HepG2 (cell line): ENCODE measurements around the gene PIGA. TPM values are rescaled to one million over a fixed set of nuclear protein-coding genes. Genes with fewer than 3 reads are reported as not detected.

Source experiments
- DR1 ChIP-seq: sonication (generic); formaldehyde crosslinking; IDR thresholded peaks from 2 replicates; pipeline ENCODE4 v1.8.0; 2021; ENCODE audit warnings: mild to moderate bottlenecking, missing genetic modification reagents, inconsistent platforms
- KDM6A ChIP-seq: IDR thresholded peaks from 2 replicates; pipeline ENCODE4 v1.6.1; 2016; ENCODE audit warnings: low read depth
- PBX2 ChIP-seq: IDR thresholded peaks from 2 replicates; pipeline ENCODE4 v1.6.1; 2016; ENCODE audit warnings: control low read depth
- REL ChIP-seq: sonication (generic); formaldehyde crosslinking; conservative IDR thresholded peaks from 2 replicates; pipeline ENCODE4 v1.8.0; 2022; ENCODE audit warnings: mild to moderate bottlenecking, missing genetic modification reagents, moderate library complexity
- REST ChIP-seq, 2 experiments: IDR thresholded peaks; 2 replicates each; pipeline ENCODE4 v1.6.1; 2011 to 2012; ENCODE audit warnings: low read length in 2 of 2, borderline replicate concordance in 1 of 2, low read depth in 1 of 2, mild to moderate bottlenecking in 1 of 2, moderate library complexity in 1 of 2
- TFAP4 ChIP-seq: sonication (generic); IDR thresholded peaks from 2 replicates; pipeline ENCODE4 v1.6.1; 2016; ENCODE audit warnings: low read depth, borderline replicate concordance
- ZBTB34 ChIP-seq: sonication (generic); formaldehyde crosslinking; IDR thresholded peaks from 2 replicates; pipeline ENCODE4 v1.8.0; 2022; ENCODE audit warnings: mild to moderate bottlenecking, missing genetic modification reagents
- ZNF7 ChIP-seq: IDR thresholded peaks from 2 replicates; pipeline ENCODE4 v1.6.1; 2016; ENCODE audit warnings: missing biosample characterization, missing genetic modification reagents
- polyA plus RNA-seq, 8 experiments: library from polyadenylated mRNA; depleted of rRNA in 3 of 8; stranded (reverse) in 7 of 8; unstranded in 1 of 8; fragments of >200 nt; fragmentation: Illumina TruSeq in 4 of 8; extraction: Trizol in 4 of 8; gene quantifications; 2 replicates each; pipeline versions ENCODE4 v1.2.1 to v1.2.3, GENCODE V29; 2011 to 2016; ENCODE audit warnings: low read depth in 4 of 8, missing spikeins in 1 of 8, mixed read lengths in 1 of 8; ENCODE audit not compliant: insufficient read depth in 1 of 8
- total RNA-seq, 5 experiments: library from RNA; depleted of rRNA; stranded (reverse); fragments of >200 nt; fragmentation: Illumina TruSeq; extraction: Trizol; gene quantifications; 2 replicates each; pipeline ENCODE4 v1.2.3, GENCODE V29; 2016; ENCODE audit warnings: low read depth in 1 of 5
- TF ChIP-seq, protein P1 (sequence below): sonication (generic); formaldehyde crosslinking; IDR thresholded peaks from 2 replicates; pipeline ENCODE4; 2020; ENCODE audit warnings: missing genetic modification reagents, mild to moderate bottlenecking, borderline replicate concordance
- TF ChIP-seq, protein P2 (sequence below), 2 experiments: sonication (generic) in 1 of 2; formaldehyde crosslinking in 1 of 2; IDR thresholded peaks; 2 replicates each; pipeline versions ENCODE4 v1.4.0 to v1.6.1; 2018 to 2020; ENCODE audit warnings: missing genetic modification reagents in 2 of 2, borderline replicate concordance in 1 of 2, low read depth in 1 of 2, mild to moderate bottlenecking in 1 of 2, missing biosample characterization in 1 of 2
- TF ChIP-seq, protein P3 (sequence below): sonication (generic); formaldehyde crosslinking; conservative IDR thresholded peaks from 2 replicates; pipeline ENCODE4 v1.8.1; 2023; ENCODE audit warnings: missing genetic modification reagents

PIGA gene
- total and polyA plus RNA-seq, 2 of the 13 experiments (the other 11 are each of a cell fraction or from before 2014, with no cell fraction given), result 6.0 to 13.0 TPM

GRCh38 chrX:15269618-15270521, 65.5 kb downstream of the PIGA start, which contains the start of gene ASB9 (continued):
- TF ChIP-seq PBX2 (CRISPR knock-in tag) (no peak), KDM6A (CRISPR knock-in tag) (no peak), REL (CRISPR knock-in tag) (no peak), DR1 (CRISPR knock-in tag) (no peak), TFAP4 (peak; percentile 1; the same call in 1 of the 2 replicates), ZNF7 (CRISPR knock-in tag) (no peak), REST (IDR thresholded peaks at IDR 0.05; ENCODE audit: borderline replicate concordance in 1 of 2, low read depth in 1 of 2, low read length in 2 of 2) (no peak; a peak in 1 of 4 replicates), ZBTB34 (peak; percentile 41; the same call in 1 of the 2 replicates)
- TF ChIP-seq, protein P1, sequence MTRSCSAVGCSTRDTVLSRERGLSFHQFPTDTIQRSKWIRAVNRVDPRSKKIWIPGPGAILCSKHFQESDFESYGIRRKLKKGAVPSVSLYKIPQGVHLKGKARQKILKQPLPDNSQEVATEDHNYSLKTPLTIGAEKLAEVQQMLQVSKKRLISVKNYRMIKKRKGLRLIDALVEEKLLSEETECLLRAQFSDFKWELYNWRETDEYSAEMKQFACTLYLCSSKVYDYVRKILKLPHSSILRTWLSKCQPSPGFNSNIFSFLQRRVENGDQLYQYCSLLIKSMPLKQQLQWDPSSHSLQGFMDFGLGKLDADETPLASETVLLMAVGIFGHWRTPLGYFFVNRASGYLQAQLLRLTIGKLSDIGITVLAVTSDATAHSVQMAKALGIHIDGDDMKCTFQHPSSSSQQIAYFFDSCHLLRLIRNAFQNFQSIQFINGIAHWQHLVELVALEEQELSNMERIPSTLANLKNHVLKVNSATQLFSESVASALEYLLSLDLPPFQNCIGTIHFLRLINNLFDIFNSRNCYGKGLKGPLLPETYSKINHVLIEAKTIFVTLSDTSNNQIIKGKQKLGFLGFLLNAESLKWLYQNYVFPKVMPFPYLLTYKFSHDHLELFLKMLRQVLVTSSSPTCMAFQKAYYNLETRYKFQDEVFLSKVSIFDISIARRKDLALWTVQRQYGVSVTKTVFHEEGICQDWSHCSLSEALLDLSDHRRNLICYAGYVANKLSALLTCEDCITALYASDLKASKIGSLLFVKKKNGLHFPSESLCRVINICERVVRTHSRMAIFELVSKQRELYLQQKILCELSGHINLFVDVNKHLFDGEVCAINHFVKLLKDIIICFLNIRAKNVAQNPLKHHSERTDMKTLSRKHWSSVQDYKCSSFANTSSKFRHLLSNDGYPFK, result peak; percentile 57; the same call in 1 of the 2 replicates
- TF ChIP-seq, protein P2, sequence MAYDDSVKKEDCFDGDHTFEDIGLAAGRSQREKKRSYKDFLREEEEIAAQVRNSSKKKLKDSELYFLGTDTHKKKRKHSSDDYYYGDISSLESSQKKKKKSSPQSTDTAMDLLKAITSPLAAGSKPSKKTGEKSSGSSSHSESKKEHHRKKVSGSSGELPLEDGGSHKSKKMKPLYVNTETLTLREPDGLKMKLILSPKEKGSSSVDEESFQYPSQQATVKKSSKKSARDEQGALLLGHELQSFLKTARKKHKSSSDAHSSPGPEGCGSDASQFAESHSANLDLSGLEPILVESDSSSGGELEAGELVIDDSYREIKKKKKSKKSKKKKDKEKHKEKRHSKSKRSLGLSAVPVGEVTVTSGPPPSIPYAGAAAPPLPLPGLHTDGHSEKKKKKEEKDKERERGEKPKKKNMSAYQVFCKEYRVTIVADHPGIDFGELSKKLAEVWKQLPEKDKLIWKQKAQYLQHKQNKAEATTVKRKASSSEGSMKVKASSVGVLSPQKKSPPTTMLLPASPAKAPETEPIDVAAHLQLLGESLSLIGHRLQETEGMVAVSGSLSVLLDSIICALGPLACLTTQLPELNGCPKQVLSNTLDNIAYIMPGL (CRISPR knock-in tag; IDR thresholded peaks at IDR 0.05; ENCODE audit: borderline replicate concordance in 1 of 2, low read depth in 1 of 2), result 0 out of 4 replicates have a peak, but pooled peaks of 1 of the 2 experiments have one; percentile 22
- TF ChIP-seq, protein P3, sequence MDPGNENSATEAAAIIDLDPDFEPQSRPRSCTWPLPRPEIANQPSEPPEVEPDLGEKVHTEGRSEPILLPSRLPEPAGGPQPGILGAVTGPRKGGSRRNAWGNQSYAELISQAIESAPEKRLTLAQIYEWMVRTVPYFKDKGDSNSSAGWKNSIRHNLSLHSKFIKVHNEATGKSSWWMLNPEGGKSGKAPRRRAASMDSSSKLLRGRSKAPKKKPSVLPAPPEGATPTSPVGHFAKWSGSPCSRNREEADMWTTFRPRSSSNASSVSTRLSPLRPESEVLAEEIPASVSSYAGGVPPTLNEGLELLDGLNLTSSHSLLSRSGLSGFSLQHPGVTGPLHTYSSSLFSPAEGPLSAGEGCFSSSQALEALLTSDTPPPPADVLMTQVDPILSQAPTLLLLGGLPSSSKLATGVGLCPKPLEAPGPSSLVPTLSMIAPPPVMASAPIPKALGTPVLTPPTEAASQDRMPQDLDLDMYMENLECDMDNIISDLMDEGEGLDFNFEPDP (CRISPR knock-in tag), result no peak
